HG03175 (cell line): Measurements from ENCODE around the gene UGT1A5.

Experiments used
- ATAC-seq: cut with Tn5 transposase; IDR thresholded peaks from one replicate; pipeline ENCODE4 v1.9.1; 2021; ENCODE audit warnings: mild to moderate bottlenecking, moderate library complexity; ENCODE audit not compliant: unreplicated experiment

UGT1A5 gene

GRCh38 chr2:233803994-233804393, 91.3 kb downstream of the UGT1A5 start:
- ATAC-seq, result no peak

- no peak for ATAC-seq
Observed at GRCh38 chr2:233807215-233807865, 94.6 kb downstream of the UGT1A5 start.

GRCh38 chr2:233807966-233808935, 95.5 kb downstream of the UGT1A5 start:
- ATAC-seq, result no peak

DNA sequence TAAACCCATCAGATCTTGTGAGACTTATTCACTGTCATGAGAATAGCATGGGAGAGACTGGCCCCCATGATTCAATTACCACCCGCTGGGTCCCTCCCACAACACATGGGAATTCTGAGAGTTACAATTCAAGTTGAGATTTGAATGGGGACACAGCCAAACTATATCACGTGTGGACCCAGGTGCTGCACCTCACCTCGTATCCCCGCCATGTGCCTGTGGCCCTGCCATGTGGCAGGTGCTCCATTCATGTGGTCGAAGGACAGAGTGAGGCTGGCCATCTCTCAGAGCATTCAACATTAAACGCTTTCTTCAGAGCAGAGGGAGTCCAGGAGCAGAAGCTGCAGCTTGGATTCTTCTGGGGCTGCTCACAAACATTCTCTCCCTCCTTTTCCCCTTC, 97.7 kb downstream of the UGT1A5 start:
- ATAC-seq, result no peak

- ATAC-seq, result no peak
Observed at GRCh38 chr2:233811087-233811486, 98.4 kb downstream of the UGT1A5 start.

DNA sequence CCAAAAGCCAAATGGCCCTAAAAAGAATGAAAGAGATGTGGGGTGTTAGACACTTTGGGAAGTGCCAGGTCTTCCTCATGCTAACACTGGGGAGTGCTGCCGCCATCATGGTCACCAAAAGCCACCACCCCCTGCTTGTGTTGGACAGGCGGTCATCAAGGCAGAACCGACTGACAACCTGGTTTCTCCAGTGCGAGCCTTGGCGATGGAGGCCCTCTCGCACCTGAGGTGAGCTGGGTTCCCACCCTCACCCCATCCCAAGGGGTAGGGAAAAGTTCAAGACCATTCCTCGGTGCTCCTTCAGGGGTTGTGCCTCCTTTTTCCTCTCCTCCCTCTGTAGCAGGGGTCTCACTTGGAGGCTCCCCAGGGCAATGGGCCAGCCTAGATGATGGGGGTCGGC, 99.0 kb downstream of the UGT1A5 start:
- no peak for ATAC-seq

- ATAC-seq, result no peak
Observed at GRCh38 chr2:233813236-233814055, 100.7 kb downstream of the UGT1A5 start.

DNA sequence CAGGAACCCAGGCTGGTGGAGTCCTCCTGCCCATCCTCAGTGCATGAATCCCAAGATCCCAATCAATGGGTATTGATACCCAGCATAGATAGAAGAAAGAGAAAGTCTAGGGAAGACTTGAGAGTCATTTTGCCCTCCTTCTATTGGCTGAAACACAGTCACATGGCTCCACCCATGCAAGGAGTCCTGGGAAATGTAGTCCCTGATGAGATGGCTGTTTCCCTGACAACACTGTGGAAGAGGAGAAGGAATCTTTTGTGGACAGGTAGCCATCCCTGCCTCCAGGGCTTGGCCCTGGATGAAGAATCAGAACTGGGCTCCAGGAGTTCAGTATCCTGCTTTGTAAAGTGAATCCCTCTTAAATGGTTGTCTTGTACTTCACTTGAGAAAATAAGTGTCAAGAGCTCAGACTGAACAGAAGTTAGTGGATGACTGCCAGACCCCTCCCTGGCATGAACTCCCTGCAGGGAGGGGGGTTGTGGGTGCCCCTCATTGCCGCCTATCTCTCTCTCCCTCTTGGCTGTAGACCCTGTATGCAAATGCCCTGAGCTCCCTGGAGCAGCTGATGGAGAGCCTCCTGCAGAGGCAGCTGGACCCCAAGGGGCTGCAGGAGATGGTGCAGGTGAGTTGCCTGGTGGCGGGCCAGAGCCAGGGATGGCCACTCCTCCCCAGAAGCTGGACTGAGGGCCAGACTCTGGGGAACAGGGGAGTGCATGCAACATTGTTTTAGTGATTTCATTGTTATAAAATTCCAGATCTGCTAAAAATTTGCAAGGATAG, 101.5 kb downstream of the UGT1A5 start:
- no peak for ATAC-seq

GRCh38 chr2:233815861-233816260, 103.2 kb downstream of the UGT1A5 start:
- ATAC-seq, result no peak

DNA sequence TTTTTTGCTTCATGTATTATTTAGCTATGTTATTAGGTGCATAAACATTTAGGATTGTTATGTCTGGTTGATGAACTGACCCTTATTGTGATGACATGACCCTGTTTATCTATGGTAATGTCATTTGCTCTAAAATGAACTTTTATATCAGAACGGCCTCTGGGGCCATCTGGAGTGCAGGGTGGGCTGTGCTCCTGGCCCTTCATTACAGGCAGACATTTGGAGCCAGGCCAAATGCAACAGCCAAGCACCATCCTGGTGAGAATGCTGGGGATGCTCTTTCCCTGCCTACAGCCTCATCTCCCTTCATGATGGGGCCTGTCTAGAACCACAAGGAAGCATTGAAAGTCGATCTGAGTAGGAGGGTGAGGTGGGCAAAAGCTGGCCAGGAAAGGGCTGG, 103.6 kb downstream of the UGT1A5 start:
- ATAC-seq, result no peak

- no peak for ATAC-seq
Observed at GRCh38 chr2:233816771-233817170, 104.1 kb downstream of the UGT1A5 start.

GRCh38 chr2:233817361-233817911, 104.7 kb downstream of the UGT1A5 start:
- no peak for ATAC-seq

DNA sequence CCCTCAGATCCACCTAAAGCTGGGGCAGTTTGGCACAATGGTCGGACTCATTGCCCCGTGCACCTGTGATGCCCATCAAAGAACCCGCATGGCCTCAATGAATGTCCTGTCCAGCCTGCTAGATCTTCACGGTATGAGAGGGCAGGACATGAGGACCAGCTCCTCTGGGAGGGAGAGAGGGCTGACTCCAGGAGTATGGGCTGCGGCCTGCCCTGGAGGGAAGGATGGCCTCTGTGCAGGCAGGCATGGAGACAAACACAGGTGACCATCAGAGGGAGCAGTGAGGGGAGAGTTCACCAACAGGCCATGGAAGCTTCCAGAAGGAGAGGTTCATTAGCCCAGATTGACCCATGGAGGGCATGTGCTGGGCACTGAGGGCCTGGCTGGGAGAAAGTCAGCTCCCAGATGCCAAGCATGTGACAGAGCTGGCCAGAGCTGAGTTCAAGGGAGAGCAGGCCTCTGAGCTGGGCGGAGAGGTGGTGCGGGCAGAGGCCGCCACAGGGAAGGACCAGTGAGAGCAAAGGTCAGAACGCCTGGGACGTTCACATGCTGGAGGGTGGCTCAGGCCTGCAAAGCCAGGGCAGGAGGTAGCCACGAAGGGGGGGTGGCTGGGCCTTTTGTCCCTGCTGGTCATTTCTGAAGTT, 105.4 kb downstream of the UGT1A5 start:
- no peak for ATAC-seq

DNA sequence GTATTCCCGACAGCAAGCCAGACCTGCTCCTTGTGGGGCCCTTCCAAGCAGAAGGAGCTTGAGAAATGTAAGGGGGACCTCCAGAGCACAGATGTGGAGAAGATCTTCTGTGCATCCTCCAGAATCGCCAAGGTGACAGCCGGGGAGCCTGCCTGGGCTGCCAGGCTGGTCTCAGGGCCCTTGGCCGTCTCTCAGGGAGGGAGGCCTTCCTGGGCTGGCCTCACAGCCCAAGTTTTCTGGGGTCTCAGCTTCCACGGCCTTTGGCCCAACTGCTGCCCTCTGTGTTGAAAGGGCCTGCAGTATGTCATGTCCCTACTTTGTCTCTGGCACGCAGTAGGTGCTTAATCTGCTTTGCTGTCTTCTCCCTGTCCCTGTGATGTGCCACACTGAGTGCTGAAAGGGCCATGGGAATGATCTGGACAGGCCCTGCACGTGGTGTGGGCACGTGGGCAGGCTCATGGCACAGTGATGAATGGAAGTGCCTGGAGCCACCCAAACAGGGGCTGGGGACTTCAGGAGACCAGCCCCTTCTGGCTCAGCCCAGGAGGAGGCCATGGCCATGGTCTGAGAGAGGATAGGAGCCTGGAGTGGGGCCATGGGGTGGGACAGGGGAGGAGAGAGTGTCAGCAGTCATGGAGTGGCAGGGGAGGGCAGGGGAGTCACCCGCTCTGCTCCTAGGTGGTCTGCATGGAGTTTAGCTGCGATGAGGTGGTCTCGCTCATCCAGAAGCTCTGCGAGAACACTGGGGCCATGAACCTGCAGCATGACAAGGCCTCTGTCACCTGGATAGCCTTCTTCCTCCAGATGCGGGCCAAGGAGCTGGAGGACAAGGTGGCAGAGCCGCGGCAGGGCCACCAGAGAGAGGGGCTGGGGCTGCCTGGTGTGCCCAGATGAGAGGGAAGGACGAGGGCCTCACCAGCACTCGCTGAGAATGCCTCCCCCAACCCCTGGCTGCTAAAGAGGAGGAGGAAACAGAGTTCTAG, 106.2 kb downstream of the UGT1A5 start:
- no peak for ATAC-seq

DNA sequence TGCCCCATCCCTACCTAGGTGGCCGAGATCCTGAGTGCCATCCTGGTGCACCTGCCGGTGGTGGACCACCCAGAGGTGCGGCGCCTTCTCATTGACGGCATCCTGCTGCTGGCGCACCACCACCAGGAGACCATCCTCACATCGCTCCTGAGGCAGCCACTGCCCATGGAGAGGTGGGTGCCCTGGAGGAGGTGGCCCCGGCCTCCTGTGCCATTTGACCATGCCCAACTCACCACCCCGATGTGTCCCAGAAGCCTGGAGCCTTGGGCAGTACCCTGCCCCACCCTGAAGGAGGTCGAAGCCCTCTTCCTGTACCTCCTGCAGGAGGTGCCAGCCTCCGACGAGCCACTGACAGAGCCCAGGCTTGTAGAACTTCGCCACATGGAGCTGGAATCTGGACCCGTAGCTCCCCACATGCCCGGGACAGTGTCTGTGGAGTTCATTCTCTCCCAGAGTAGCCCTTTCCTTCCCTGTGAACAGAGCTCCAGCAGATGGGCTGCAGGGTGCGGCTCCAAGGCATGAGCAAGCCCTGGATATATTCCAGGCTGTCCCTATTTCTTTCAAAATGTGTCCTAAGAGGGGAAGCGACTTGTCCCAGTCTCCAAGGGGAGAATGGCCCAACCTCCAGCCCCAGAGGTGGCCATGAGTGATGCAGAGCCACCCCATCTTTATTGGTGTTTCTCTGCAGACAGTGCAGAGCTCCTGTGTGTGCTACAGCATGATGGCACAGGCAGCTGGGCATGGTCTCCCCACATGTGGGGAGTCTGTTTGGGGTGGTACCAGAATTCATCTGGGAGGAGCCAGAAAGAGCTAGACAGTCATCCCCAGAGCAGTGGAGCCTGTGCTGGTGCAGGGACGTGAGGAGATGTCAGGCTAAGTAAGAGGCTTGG, 107.4 kb downstream of the UGT1A5 start:
- ATAC-seq, result no peak

GRCh38 chr2:233820774-233821105, 108.0 kb downstream of the UGT1A5 start:
- no peak for ATAC-seq

DNA sequence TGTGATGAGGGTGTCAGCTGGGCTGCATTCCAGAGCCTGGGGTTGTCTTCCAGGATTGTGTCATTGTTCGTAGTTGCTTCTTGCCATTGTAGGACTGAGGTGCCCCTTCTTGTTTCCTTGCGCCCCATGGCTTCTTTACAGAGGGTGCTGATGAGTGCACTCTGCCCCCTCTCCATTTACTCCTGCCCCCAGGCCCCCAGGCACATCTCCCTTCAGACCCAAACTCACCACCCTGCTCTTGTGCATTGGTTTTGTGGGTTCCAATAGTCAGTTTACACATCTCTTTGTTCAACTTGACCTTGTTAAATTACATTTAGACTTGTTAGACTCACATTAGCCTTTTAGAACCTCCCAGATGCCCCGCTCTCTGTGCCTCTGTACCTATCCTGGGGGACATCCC, 108.5 kb downstream of the UGT1A5 start:
- ATAC-seq, result no peak

DNA sequence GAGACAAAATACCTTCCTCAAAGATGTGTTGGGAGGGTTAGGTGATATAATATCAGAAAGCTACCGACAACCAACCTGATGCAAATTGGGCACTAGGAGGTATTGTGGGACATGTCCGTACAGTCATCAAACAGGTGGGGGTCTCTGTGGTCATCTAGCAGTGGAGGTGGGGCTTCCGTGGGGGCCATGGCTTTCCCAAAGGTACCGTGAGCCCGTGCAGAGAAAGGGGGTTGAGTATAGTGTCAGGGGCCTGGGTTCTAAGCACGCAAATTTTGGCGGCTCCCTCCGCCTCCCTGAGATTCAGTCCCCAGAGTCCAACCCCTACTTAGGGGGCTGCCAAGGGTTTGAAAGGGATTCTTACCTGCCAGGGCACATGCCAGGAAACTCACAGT, 109.0 kb downstream of the UGT1A5 start:
- ATAC-seq, result no peak
